ENCODE measurements around the gene VWA8. TPM values are rescaled to one million over a fixed set of nuclear protein-coding genes. Genes with fewer than 3 reads are reported as not detected.

The VWA8 gene
- total and polyA plus RNA-seq, 2 of the 13 experiments (the other 11 are each of a cell fraction or from before 2014, with no cell fraction given) = 9.1 to 17.3 TPM

DNA sequence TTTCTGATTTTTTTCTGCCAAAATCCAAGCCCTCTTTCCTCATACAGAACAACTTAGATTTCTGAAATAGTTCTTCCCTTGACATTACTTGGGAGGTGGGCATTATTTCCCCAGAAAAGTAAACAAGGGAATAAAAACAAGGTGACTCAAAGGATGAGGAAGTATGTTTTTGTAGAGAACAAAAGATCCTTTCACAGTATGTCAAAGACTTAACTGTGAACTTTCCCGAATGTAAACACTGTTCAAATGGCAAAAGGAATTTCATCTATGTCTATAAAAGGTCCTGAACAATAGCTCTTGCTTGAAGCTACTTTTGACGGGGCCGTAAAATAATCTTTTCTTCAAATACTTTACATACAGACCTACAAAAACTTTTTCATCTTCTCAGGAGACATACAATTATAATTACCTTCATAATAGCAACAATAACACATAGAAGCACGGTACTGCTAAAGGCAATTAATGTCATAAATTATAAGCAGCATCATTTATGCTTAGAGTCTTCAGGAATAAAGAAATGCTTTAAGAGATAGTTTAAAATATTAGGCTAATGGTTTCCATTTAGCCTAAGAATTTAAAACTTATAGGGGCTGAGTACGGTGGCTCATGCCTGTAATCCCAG is 312.5 kb downstream of the VWA8 start (continued):
- TF ChIP-seq PAXIP1 (CRISPR knock-in tag; conservative IDR thresholded peaks at IDR 0.05) (peak; percentile 84), LCORL (IDR thresholded peaks at IDR 0.05) (no peak), LCORL (CRISPR knock-in tag; IDR thresholded peaks at IDR 0.05) (peak; percentile 53; the same call in 1 of the 2 replicates), THYN1 (CRISPR knock-in tag; IDR thresholded peaks at IDR 0.05; ENCODE audit: borderline replicate concordance, low read depth) (no peak), MEF2D (CRISPR knock-in tag; IDR thresholded peaks at IDR 0.05) (peak; percentile 90), GATA4 (IDR thresholded peaks at IDR 0.05; ENCODE audit: borderline replicate concordance, low read depth) (peak; percentile 51; the same call in 1 of the 2 replicates), ZNF780A (CRISPR knock-in tag; IDR thresholded peaks at IDR 0.05) (no peak), FOXK1 (CRISPR knock-in tag; IDR thresholded peaks at IDR 0.05; ENCODE audit: borderline replicate concordance, low read depth) (peak; percentile 87; the same call in 1 of the 2 replicates), SNAPC4 (CRISPR knock-in tag; IDR thresholded peaks at IDR 0.05) (no peak), NCOA2 (CRISPR knock-in tag; IDR thresholded peaks at IDR 0.05) (peak; percentile 94), ZNF496 (CRISPR knock-in tag; IDR thresholded peaks at IDR 0.05; ENCODE audit: insufficient replicate concordance) (no peak), RNF2 (conservative IDR thresholded peaks at IDR 0.05; ENCODE audit: low read depth) (no peak), ZNF747 (CRISPR knock-in tag; IDR thresholded peaks at IDR 0.05; ENCODE audit: borderline replicate concordance) (no peak), ZSCAN20 (CRISPR knock-in tag; IDR thresholded peaks at IDR 0.05; ENCODE audit: borderline replicate concordance) (no peak), ZIK1 (CRISPR knock-in tag; IDR thresholded peaks at IDR 0.05; ENCODE audit: borderline replicate concordance, low read depth) (no peak), NFYB (CRISPR knock-in tag; IDR thresholded peaks at IDR 0.05) (no peak)
- TF ChIP-seq, protein P1, sequence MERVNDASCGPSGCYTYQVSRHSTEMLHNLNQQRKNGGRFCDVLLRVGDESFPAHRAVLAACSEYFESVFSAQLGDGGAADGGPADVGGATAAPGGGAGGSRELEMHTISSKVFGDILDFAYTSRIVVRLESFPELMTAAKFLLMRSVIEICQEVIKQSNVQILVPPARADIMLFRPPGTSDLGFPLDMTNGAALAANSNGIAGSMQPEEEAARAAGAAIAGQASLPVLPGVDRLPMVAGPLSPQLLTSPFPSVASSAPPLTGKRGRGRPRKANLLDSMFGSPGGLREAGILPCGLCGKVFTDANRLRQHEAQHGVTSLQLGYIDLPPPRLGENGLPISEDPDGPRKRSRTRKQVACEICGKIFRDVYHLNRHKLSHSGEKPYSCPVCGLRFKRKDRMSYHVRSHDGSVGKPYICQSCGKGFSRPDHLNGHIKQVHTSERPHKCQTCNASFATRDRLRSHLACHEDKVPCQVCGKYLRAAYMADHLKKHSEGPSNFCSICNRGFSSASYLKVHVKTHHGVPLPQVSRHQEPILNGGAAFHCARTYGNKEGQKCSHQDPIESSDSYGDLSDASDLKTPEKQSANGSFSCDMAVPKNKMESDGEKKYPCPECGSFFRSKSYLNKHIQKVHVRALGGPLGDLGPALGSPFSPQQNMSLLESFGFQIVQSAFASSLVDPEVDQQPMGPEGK (CRISPR knock-in tag; IDR thresholded peaks at IDR 0.05) = peak; percentile 89
- TF ChIP-seq, protein P2, sequence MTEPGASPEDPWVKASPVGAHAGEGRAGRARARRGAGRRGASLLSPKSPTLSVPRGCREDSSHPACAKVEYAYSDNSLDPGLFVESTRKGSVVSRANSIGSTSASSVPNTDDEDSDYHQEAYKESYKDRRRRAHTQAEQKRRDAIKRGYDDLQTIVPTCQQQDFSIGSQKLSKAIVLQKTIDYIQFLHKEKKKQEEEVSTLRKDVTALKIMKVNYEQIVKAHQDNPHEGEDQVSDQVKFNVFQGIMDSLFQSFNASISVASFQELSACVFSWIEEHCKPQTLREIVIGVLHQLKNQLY (CRISPR knock-in tag; IDR thresholded peaks at IDR 0.05) = peak; percentile 24; the same call in 1 of the 2 replicates
